Naive thymus-derived CD4-positive, alpha-beta T cell (primary cell): ENCODE measurements around the gene CDCA8. TPM values are rescaled to one million over a fixed set of nuclear protein-coding genes. Genes with fewer than 3 reads are reported as not detected.

Experiments used
- ATAC-seq: fragments of 150-1000 bp; cut with Tn5 transposase; 2 replicates; pipeline ENCODE4 v1.10.0; 2021; ENCODE audit warnings: mild to moderate bottlenecking, moderate library complexity
- CTCF ChIA-PET: fragments of 350-600 bp; sonication (Branson Sonifier 250); formaldehyde crosslinking; loops from one replicate; lab custom pipeline; 2021; ENCODE audit warnings: antibody characterized with exemption; lab: Charles Lee
- POLR2A ChIA-PET: fragments of 350-600 bp; sonication (Branson Sonifier 250); formaldehyde crosslinking; loops from one replicate; lab custom pipeline; 2021; ENCODE audit warnings: antibody characterized with exemption, inconsistent platforms; lab: Charles Lee
- DNase-seq, 9 donors: peaks; one replicate each; pipeline versions ENCODE4 v3.0.0 to v3.0.0-alpha.2; 2020 to 2022; ENCODE audit warnings: mixed read lengths in 1 of 9
- H3K27ac ChIP-seq: one replicate; pipeline ENCODE4 v1.7.0; 2013; ENCODE audit warnings: mild to moderate bottlenecking, low read depth, low read length, moderate library complexity
- H3K27me3 ChIP-seq, 2 donors: one replicate each; pipeline ENCODE4 v1.7.0; 2013; ENCODE audit warnings: low read length in 2 of 2, mild to moderate bottlenecking in 2 of 2, moderate library complexity in 2 of 2; ENCODE audit not compliant: control insufficient read depth in 2 of 2, insufficient read depth in 2 of 2
- H3K36me3 ChIP-seq, 3 experiments: 1 replicate in 2 of 3; 2 replicates in 1 of 3; pipeline ENCODE4 v1.7.0; 2013; ENCODE audit warnings: low read length in 3 of 3, mild to moderate bottlenecking in 3 of 3, moderate library complexity in 1 of 3; ENCODE audit not compliant: insufficient read depth in 3 of 3, control insufficient read depth in 2 of 3
- H3K4me1 ChIP-seq, 2 donors: one replicate each; pipeline ENCODE4 v1.7.0; 2013; ENCODE audit warnings: low read length in 2 of 2, mild to moderate bottlenecking in 2 of 2, moderate library complexity in 1 of 2; ENCODE audit not compliant: control insufficient read depth in 2 of 2, insufficient read depth in 2 of 2
- H3K4me3 ChIP-seq: 2 replicates; pipeline ENCODE4 v1.7.0; 2013; ENCODE audit warnings: mild to moderate bottlenecking, low read length
- H3K9me3 ChIP-seq, 3 experiments: 1 replicate in 2 of 3; 2 replicates in 1 of 3; pipeline ENCODE4 v1.7.0; 2013; ENCODE audit warnings: low read length in 3 of 3; ENCODE audit not compliant: control insufficient read depth in 2 of 3
- H3K27ac Mint-ChIP-seq, 9 donors: one replicate each; pipeline ENCODE4 v1.8.0; 2020 to 2022; ENCODE audit warnings: mixed read lengths in 9 of 9, mild to moderate bottlenecking in 8 of 9, moderate library complexity in 5 of 9, inconsistent platforms in 2 of 9
- H3K27me3 Mint-ChIP-seq, 5 donors: one replicate each; pipeline ENCODE4 v1.8.0; 2021 to 2022; ENCODE audit warnings: mixed read lengths in 5 of 5, mild to moderate bottlenecking in 1 of 5
- H3K36me3 Mint-ChIP-seq, 5 donors: one replicate each; pipeline ENCODE4 v1.8.0; 2020 to 2022; ENCODE audit warnings: mixed read lengths in 5 of 5, mild to moderate bottlenecking in 3 of 5, inconsistent platforms in 1 of 5
- H3K4me1 Mint-ChIP-seq, 7 donors: one replicate each; pipeline ENCODE4 v1.8.0; 2020 to 2022; ENCODE audit warnings: mixed read lengths in 7 of 7, mild to moderate bottlenecking in 3 of 7, inconsistent platforms in 1 of 7
- H3K4me3 Mint-ChIP-seq, 10 donors: one replicate each; pipeline ENCODE4 v1.8.0; 2020 to 2022; ENCODE audit warnings: mild to moderate bottlenecking in 10 of 10, mixed read lengths in 10 of 10, moderate library complexity in 6 of 10, inconsistent platforms in 2 of 10
- H3K9me3 Mint-ChIP-seq, 11 donors: one replicate each; pipeline ENCODE4 v1.8.0; 2020 to 2022; ENCODE audit warnings: mixed read lengths in 11 of 11, mild to moderate bottlenecking in 4 of 11, inconsistent platforms in 1 of 11, moderate library complexity in 1 of 11
- intact Hi-C, 2 donors: fragments of 100-400 bp; cut with micrococcal nuclease; formaldehyde crosslinking; loops; one replicate each; pipeline ENCODE4 v1.15.1; 2023
- polyA plus RNA-seq, 2 donors: library from polyadenylated mRNA; unstranded; fragments of 300-500 nt; fragmentation: Illumina TruSeq; gene quantifications; one replicate each; pipeline ENCODE4 v1.2.3, GENCODE V29; 2021
- total RNA-seq, 6 experiments: library from RNA in 5 of 6; stranded (reverse) in 5 of 6; gene quantifications; 1 replicate in 5 of 6; 2 replicates in 1 of 6; pipeline ENCODE4 v1.2.3 and lab custom pipeline; 2021 to 2026

CDCA8 gene
- total and polyA plus RNA-seq, 7 experiments from 2014 or later: 0.58 to 45.5 (median 1.0) TPM

DNA sequence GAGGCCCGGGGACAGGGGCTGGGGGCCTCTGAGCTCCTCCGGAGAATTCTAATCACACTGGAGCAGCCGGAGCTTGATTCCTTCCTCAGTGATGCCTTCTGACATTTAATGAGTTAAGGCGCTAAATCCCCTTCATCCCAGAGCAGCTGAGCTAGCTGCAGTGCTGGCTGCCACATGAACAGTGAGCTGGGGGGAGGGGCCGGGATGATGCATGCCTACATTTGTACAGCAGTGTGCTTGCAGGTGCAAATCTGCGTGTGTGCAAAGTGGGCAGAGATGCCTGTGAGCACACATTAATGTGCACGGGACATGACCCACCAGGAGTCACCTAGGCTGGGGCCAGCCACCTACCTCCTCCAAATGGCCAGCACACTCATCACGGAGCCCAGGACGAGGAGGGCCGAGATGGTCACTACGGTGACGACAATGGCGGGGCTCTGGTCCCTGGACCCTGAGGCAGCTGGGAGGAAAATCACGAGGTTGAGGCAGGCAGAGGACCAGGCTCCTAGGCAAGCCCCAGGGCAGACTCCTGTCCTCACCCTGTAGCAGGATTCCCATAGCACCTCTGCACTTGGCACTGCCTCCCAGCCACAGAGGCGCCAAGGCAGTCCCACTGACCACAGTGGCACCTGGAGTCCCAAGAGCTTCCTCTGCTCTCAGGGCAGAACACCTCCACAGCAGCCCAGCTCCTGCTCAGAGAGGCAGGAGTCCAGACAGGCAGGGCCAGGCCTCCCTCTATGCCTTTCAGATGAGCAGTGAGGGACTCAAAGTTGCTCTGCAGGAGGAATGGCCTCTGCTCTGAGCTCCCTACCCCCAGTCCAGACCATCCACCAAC lies 34.7 kb downstream of the CDCA8 start:
- Mint-ChIP-seq H3K4me3 (no peak overlapping the region), H3K27ac (no peak overlapping the region), H3K36me3 (no peaks in the 10 kb centered on the region), H3K9me3 (peaks cover 0 to 4% (median 0%) of the 10 kb centered on the region in 11 donors), H3K4me1 (no peaks in the 10 kb centered on the region), H3K27me3 (peaks cover 16 to 41% (median 29%) of the 10 kb centered on the region in 5 donors)
- DNase-seq (no peak), ATAC-seq (no peak)
- Histone ChIP-seq H3K27ac (no peak overlapping the region), H3K9me3 (no peaks in the 10 kb centered on the region), H3K27me3 (no peaks in the 10 kb centered on the region), H3K36me3 (no peaks in the 10 kb centered on the region), H3K4me1 (no peaks in the 10 kb centered on the region), H3K4me3 (no peak overlapping the region)
- CTCF ChIA-PET: no interaction called here
- intact Hi-C loops: no loop called here
- POLR2A ChIA-PET: no interaction called here

DNA sequence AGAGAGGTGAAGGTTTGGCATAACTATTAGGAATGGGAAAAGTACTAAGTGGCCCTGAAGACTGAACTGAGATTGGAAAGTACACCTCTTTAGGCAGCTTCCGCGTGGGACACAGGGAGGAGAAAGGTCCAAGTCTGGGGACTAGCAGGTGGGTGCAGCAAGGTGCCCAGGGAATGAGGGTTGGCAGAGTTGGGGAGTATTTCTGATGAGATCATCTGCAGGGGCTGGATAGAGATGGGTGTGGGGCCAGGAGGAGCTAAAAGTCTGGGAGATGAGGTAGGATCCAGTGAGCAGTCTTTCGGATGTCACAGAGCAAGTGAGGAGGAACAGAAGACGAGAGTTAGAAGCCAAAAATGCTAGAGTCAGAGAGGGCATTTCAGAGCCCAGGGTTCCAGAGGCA lies 36.1 kb downstream of the CDCA8 start:
- Mint-ChIP-seq H3K27ac (peak overlapping the region in 1 of 9 donors; percentile 3), H3K36me3 (no peaks in the 10 kb centered on the region), H3K27me3 (peaks cover 20 to 51% (median 32%) of the 10 kb centered on the region in 5 donors)

DNA sequence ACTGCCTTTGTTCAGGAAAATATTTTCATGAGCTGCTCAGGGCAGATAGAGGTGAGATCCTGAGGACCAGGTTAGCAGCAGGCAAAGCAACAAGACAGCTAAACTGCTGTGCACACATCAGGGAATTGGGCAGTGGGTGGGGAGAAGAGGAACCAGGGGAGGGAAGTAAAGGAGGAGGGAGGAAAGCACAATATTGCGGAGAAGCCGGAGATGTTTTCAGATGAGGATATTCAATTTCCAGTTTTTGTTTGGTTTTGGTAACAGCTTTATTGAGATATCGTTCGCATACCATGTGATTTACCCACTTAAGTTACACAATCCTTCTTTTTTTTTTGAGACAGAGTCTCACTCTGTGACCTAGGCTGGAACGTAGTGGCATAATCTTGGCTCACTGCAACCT lies 38.1 kb downstream of the CDCA8 start:
- no peak for ATAC-seq
- Mint-ChIP-seq H3K27ac (no peak overlapping the region), H3K4me1 (no peaks in the 10 kb centered on the region), H3K9me3 (peaks cover 0 to 5% (median 0%) of the 10 kb centered on the region in 11 donors), H3K36me3 (no peaks in the 10 kb centered on the region), H3K4me3 (no peak overlapping the region), H3K27me3 (peaks cover 32 to 61% (median 38%) of the 10 kb centered on the region in 5 donors)
- H3K4me1 ChIP-seq: no peaks in the 10 kb centered on the region
- H3K36me3 ChIP-seq: no peaks in the 10 kb centered on the region
- ChIA-PET POLR2A (no interaction called here), CTCF (no interaction called here)
- H3K27ac ChIP-seq: no peak overlapping the region
- H3K4me3 ChIP-seq: no peak overlapping the region
- no peak for DNase-seq
- H3K9me3 ChIP-seq: no peaks in the 10 kb centered on the region
- intact Hi-C loops: no loop called here
- H3K27me3 ChIP-seq: no peaks in the 10 kb centered on the region

More for the DNA sequence above, 36.1 kb downstream of the CDCA8 start:
- ChIA-PET POLR2A (no interaction called here), CTCF (no interaction called here)
- no peak overlapping the region for H3K4me3 ChIP-seq
- H3K27ac ChIP-seq: no peak overlapping the region
- Mint-ChIP-seq H3K9me3 (peaks cover 0 to 5% (median 0%) of the 10 kb centered on the region in 11 donors), H3K4me3 (no peak overlapping the region), H3K4me1 (no peaks in the 10 kb centered on the region)
- ATAC-seq (no peak), DNase-seq (no peak)
- no peaks in the 10 kb centered on the region for H3K9me3 ChIP-seq
- no peaks in the 10 kb centered on the region for H3K27me3 ChIP-seq
- no peaks in the 10 kb centered on the region for H3K4me1 ChIP-seq
- H3K36me3 ChIP-seq: no peaks in the 10 kb centered on the region
- intact Hi-C loops: no loop called here

DNA sequence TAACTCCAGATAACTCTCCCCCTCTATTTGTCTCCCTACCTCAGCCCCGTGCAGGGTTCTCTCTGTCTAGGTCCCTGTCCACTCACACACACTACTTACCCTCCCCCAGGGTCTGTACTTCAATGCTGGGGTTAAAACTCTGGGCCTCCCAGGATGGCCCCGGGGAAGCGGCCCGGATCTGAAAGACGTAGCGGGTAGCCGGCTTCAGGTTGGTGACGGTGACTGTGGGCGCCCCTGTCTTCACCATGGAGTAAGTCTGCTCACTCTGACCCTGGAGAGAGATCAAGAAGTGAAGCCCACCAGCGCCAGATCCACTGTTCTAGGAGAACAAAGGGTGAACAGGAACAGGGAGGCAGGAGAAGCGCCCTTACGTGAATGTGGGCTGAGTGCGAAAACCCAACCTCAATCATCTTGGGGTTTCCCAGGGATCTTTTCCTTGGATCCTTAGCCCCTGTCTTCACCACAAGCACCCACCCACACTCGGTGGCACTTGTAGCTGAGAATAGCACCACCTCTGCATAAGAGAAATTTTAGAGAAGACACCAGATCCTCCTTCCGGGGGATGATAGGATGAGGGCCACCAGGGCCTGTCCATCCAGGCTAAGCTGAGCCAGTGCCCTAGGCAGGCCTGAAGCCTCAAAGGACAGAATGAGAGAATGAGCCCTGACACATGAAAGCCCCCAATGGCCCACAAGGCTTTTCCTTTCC lies 39.1 kb downstream of the CDCA8 start:
- CTCF ChIA-PET: no interaction called here
- Mint-ChIP-seq H3K9me3 (peaks cover 0 to 4% (median 0%) of the 10 kb centered on the region in 11 donors), H3K4me1 (no peaks in the 10 kb centered on the region), H3K27ac (no peak overlapping the region), H3K27me3 (peaks cover 36 to 60% (median 40%) of the 10 kb centered on the region in 5 donors), H3K36me3 (peaks cover 0 to 4% (median 0%) of the 10 kb centered on the region in 5 donors), H3K4me3 (no peak overlapping the region)
- Histone ChIP-seq H3K4me1 (no peaks in the 10 kb centered on the region), H3K36me3 (no peaks in the 10 kb centered on the region), H3K9me3 (no peaks in the 10 kb centered on the region), H3K27ac (no peak overlapping the region), H3K27me3 (no peaks in the 10 kb centered on the region), H3K4me3 (no peak overlapping the region)
- DNase-seq (no peak), ATAC-seq (no peak)
- intact Hi-C loops: no loop called here
- POLR2A ChIA-PET: no interaction called here

DNA sequence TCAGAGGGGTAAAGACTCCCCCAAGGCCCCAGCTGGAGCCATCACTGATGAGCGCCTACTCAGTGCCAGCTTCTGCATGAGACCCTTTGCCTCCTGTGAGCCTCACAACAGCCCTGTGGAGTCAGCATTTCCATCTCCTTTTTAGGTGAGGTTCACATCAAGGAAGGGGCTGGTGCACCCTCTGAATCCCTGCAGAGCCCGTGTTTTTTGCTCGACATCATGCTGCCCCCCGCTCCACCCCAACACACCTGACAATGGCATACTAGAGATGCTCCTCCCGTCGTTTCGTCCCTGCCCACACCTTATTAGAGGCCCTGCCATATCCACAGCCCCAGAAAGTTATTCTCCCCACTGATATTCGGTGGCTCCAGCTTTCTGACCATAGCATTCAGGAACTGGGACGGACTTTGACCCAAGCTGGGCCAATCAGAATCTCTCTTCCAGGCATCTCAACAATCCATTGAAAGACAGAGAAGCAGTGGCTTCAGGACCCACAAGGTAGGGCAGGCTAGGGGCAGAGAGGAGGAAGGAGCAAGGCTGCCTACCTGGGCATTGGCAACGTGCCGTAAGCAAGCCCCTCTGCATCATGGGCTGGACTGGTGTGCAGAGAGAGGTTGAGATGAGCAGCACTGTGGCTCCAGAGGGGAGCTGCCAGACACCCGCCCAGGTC lies 39.9 kb downstream of the CDCA8 start:
- H3K27ac Mint-ChIP-seq: no peak overlapping the region
- ChIA-PET POLR2A (no interaction called here), CTCF (no interaction called here)
- no peak for ATAC-seq
- Histone ChIP-seq H3K36me3 (no peaks in the 10 kb centered on the region), H3K9me3 (no peaks in the 10 kb centered on the region), H3K27ac (no peak overlapping the region), H3K4me1 (no peaks in the 10 kb centered on the region), H3K27me3 (no peaks in the 10 kb centered on the region), H3K4me3 (no peak overlapping the region)
- H3K27me3 Mint-ChIP-seq: peaks cover 38 to 63% (median 43%) of the 10 kb centered on the region in 5 donors
- intact Hi-C loops: no loop called here
- DNase-seq: no peak
- H3K36me3 Mint-ChIP-seq: peaks cover 0 to 4% (median 0%) of the 10 kb centered on the region in 5 donors
- H3K4me1 Mint-ChIP-seq: no peaks in the 10 kb centered on the region
- H3K9me3 Mint-ChIP-seq: peaks cover 0 to 5% (median 0%) of the 10 kb centered on the region in 11 donors
- peak overlapping the region in 1 of 10 donors; percentile 10 for H3K4me3 Mint-ChIP-seq

DNA sequence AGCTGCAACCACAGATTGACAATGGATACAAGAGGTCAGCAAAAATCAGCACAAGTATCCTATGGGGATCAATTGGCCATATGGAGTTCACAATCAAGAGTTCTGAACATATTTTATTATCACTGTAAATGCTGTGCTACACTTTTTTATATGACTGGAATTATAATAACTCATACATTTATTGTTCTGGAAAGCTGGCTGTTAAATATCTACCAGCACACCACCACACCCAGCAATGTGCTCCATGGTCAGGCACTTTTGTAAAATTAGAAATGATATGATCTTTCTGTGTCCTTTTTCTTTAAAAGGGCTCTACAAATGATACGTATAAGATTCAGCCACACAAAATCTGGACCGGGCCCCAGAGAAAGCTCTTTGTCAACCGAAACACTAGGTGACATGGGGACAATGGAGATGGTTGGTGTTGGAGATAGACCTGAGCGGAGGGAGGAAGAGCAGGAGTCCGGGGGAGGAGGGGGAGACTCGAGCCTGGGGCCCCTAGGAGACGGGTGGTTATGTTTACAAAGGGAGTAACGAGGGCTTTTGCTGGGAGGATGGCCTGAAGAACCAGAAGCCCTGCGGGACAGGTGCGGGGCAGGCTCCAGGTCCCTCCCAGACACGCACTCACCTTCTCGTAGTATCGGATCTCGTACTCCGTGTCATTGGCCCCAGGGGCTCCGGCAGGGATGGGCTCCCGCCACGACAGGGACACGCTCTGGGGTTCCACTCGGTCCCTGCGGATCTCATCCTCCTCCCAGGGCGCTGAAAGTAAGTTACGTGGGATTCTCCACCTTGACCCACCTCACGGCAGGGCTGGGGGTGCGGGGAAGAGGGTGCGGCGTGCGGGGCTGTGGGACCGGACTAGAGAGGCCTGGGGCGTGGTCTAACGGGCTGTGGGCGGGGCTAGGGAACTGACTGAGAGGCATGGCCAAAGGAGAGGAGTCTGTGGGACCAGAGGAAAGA lies 42.6 kb downstream of the CDCA8 start:
- DNase-seq: no peak
- H3K9me3 Mint-ChIP-seq: peaks cover 0 to 7% (median 2%) of the 10 kb centered on the region in 11 donors
- H3K4me3 Mint-ChIP-seq: no peak overlapping the region
- intact Hi-C loops: no loop called here
- peaks cover 30 to 58% (median 35%) of the 10 kb centered on the region in 5 donors for H3K27me3 Mint-ChIP-seq
- Histone ChIP-seq H3K9me3 (no peaks in the 10 kb centered on the region), H3K27me3 (no peaks in the 10 kb centered on the region), H3K27ac (no peak overlapping the region), H3K4me3 (no peak overlapping the region), H3K36me3 (no peaks in the 10 kb centered on the region), H3K4me1 (no peaks in the 10 kb centered on the region)
- ChIA-PET POLR2A (no interaction called here), CTCF (no interaction called here)
- H3K36me3 Mint-ChIP-seq: peaks cover 0 to 4% (median 0%) of the 10 kb centered on the region in 5 donors
- no peak for ATAC-seq
- no peak overlapping the region for H3K27ac Mint-ChIP-seq
- no peaks in the 10 kb centered on the region for H3K4me1 Mint-ChIP-seq
